ENCODE data around the gene SAG. TPM values are rescaled to one million over a fixed set of nuclear protein-coding genes. Genes with fewer than 3 reads are reported as not detected.

SAG gene
- total and polyA plus RNA-seq, 2 donors (not counting 3 experiments of a cell fraction or from before 2014, with no cell fraction given), result not detected

DNA sequence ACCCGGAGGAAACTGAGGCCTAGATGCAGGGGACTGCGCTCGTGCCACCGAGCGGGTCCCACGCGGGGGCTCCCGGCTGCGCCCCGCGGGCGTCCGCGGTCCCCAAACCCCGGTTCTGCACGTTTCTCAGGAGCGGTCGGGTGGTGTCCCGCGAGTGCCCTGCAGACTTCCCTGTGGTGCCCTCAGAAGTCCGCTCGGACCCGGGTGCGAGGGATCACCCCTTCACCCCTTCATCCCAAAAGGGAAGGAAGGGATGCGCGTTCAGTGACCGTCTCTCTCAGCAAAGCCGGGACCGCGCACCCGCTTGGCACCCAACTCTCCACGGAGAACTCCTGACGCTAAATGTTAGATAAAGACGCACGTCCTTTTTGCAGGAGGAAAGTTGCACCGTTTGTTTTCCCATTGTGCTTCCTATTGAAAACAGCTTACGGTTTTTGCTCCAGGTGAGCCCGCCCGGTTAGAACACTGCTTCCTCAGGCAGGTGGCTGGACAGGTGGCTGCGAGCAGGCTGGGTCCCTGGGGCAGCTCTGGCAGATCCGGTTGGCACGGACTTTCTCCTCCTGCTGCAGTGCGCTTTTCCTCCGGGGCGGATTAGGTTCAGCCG lies 47.5 kb downstream of the SAG start:
- peaks cover 10% of the 10 kb centered on the region for H3K79me2 ChIP-seq (ENCODE audit: control insufficient read depth, insufficient read depth, low read length)
- TF ChIP-seq POLR2AphosphoS5 (IDR thresholded peaks at IDR 0.05; ENCODE audit: insufficient read depth, low read depth, low read length) (no peak), MAX (IDR thresholded peaks at IDR 0.05; ENCODE audit: insufficient read depth, insufficient read length) (no peak), EZH2 (IDR thresholded peaks at IDR 0.05; ENCODE audit: borderline replicate concordance, low read depth, low read length, severe bottlenecking) (no peak), MYC (IDR thresholded peaks at IDR 0.05; ENCODE audit: low read depth, low read length) (no peak), GATA2 (IDR thresholded peaks at IDR 0.05; ENCODE audit: insufficient read depth, insufficient read length, low read depth, low read length) (no peak)
- ChIA-PET CTCF (interaction anchor here (0.9 to 1.3 kb wide), 2 partner anchors 9 to 88 kb away, joined by 3 to 4 read pairs; no protein-coding TSS in a partner anchor), POLR2A (no interaction called here)
- DNase-seq (ENCODE audit: low read depth, low spot score), result peak; percentile 19
- no peaks in the 10 kb centered on the region for H3K27me3 ChIP-seq (ENCODE audit: control insufficient read depth in 2 of 2, insufficient read depth in 2 of 2, low read length in 2 of 2)
- FAIRE-seq, result peak; percentile 24
- dilution Hi-C loops (cut with MboI; ENCODE audit: extremely low pct_ligation_motif_present, low sequenced_read_pairs), result no loop called here
- BruUV-seq (replicated peaks), result no TSS peak
- no peaks in the 10 kb centered on the region for H3K9me3 ChIP-seq (replicated peaks; ENCODE audit: control insufficient read depth, insufficient read depth, low read length)
- peak overlapping the region; percentile 83 for H3K4me2 ChIP-seq (ENCODE audit: insufficient read depth, low read length)
- no peaks in the 10 kb centered on the region for H4K20me1 ChIP-seq (replicated peaks; ENCODE audit: control insufficient read depth, extremely low read depth, insufficient read depth, low read length)
- intact Hi-C loops (cut with micrococcal nuclease), result loop anchor here (10.0 kb wide), 1 partner anchor 500 kb away; the partner anchor contains the start of gene HJURP
- H3K4me3 ChIP-seq (replicated peaks in 1 of 3; ENCODE audit: insufficient read depth in 1 of 3, low read depth in 1 of 3, low read length in 3 of 3), result peak overlapping the region; percentile 40 to 78 (median 43)
- no peak overlapping the region for H3K27ac ChIP-seq (ENCODE audit: insufficient read depth, low read depth, low read length)
- H3K36me3 ChIP-seq (ENCODE audit: control insufficient read depth in 2 of 2, extremely low read depth in 1 of 2, insufficient read depth in 2 of 2, low read length in 2 of 2), result no peaks in the 10 kb centered on the region
- peak overlapping the region; percentile 40 for H3K9ac ChIP-seq (replicated peaks; ENCODE audit: extremely low read depth, insufficient read depth, low read length)
- peak overlapping the region; percentile 4 for H2AFZ ChIP-seq (ENCODE audit: low read depth, low read length)
- H3K9me1 ChIP-seq (replicated peaks; ENCODE audit: control insufficient read depth, extremely low read depth, insufficient read depth, low read length), result no peaks in the 10 kb centered on the region
- H3K4me1 ChIP-seq (ENCODE audit: control insufficient read depth, extremely low read depth, insufficient read depth, low read length), result peaks cover 23% of the 10 kb centered on the region

DNA sequence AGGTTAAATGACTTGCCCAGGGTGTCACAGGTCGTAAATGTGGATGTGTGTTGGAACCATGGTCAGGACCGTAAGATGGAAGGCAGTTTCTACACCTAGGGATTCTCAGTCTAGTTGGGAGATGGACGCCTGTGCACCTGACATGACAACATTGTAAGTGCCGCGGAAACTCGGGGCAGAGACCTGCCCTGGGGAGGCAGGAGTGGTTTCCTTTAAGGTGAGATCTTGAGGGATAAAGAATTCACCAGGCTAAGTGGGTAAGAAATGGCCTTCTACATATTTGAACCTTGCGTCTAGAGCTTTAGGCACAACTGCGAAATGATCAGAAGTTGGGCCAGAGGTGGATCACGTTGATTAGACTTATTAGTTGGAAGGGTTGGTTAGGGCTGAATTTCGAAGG lies 48.3 kb downstream of the SAG start:
- FAIRE-seq, result no peak
- no peak for TF ChIP-seq EZH2 (IDR thresholded peaks at IDR 0.05; ENCODE audit: borderline replicate concordance, low read depth, low read length, severe bottlenecking)
- no peak for TF ChIP-seq POLR2A (IDR thresholded peaks at IDR 0.05; ENCODE audit: low read depth, low read length)
- TF ChIP-seq POLR2AphosphoS5 (IDR thresholded peaks at IDR 0.05; ENCODE audit: insufficient read depth, low read depth, low read length), result no peak
- no peak for TF ChIP-seq FOS (IDR thresholded peaks at IDR 0.05; ENCODE audit: borderline replicate concordance, insufficient read depth, low read length)
- TF ChIP-seq JUN (IDR thresholded peaks at IDR 0.05; ENCODE audit: borderline replicate concordance, insufficient read depth, insufficient read length, low read depth), result no peak
- TF ChIP-seq GATA2 (IDR thresholded peaks at IDR 0.05; ENCODE audit: insufficient read depth, insufficient read length, low read depth, low read length), result no peak
- TF ChIP-seq MYC (IDR thresholded peaks at IDR 0.05; ENCODE audit: low read depth, low read length), result no peak
- TF ChIP-seq, protein P1, sequence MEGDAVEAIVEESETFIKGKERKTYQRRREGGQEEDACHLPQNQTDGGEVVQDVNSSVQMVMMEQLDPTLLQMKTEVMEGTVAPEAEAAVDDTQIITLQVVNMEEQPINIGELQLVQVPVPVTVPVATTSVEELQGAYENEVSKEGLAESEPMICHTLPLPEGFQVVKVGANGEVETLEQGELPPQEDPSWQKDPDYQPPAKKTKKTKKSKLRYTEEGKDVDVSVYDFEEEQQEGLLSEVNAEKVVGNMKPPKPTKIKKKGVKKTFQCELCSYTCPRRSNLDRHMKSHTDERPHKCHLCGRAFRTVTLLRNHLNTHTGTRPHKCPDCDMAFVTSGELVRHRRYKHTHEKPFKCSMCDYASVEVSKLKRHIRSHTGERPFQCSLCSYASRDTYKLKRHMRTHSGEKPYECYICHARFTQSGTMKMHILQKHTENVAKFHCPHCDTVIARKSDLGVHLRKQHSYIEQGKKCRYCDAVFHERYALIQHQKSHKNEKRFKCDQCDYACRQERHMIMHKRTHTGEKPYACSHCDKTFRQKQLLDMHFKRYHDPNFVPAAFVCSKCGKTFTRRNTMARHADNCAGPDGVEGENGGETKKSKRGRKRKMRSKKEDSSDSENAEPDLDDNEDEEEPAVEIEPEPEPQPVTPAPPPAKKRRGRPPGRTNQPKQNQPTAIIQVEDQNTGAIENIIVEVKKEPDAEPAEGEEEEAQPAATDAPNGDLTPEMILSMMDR (IDR thresholded peaks at IDR 0.05; ENCODE audit: extremely low read depth in 1 of 2, insufficient read depth in 1 of 2, low read depth in 1 of 2, low read length in 2 of 2), result no peak
- no peak for TF ChIP-seq MAX (IDR thresholded peaks at IDR 0.05; ENCODE audit: insufficient read depth, insufficient read length)
- DNase-seq (ENCODE audit: low read depth, low spot score), result no peak
- H3K9me1 ChIP-seq (replicated peaks; ENCODE audit: control insufficient read depth, extremely low read depth, insufficient read depth, low read length), result no peaks in the 10 kb centered on the region
- no peaks in the 10 kb centered on the region for H3K27me3 ChIP-seq (ENCODE audit: control insufficient read depth in 2 of 2, insufficient read depth in 2 of 2, low read length in 2 of 2)
- ChIA-PET CTCF (interaction anchor here (2.5 kb wide), 1 partner anchor 87 kb away, joined by 17 read pairs; no protein-coding TSS in a partner anchor), POLR2A (no interaction called here)
- H2AFZ ChIP-seq (ENCODE audit: low read depth, low read length), result no peak overlapping the region
- intact Hi-C loops (cut with micrococcal nuclease), result loop anchor here (1.0 to 10.0 kb wide), 2 partner anchors 87 to 499 kb away; partner anchors contain the start of gene HJURP
- H3K36me3 ChIP-seq (ENCODE audit: control insufficient read depth in 2 of 2, extremely low read depth in 1 of 2, insufficient read depth in 2 of 2, low read length in 2 of 2), result no peaks in the 10 kb centered on the region
- no peaks in the 10 kb centered on the region for H3K9me3 ChIP-seq (replicated peaks; ENCODE audit: control insufficient read depth, insufficient read depth, low read length)
- no peak overlapping the region for H3K9ac ChIP-seq (replicated peaks; ENCODE audit: extremely low read depth, insufficient read depth, low read length)
- H4K20me1 ChIP-seq (replicated peaks; ENCODE audit: control insufficient read depth, extremely low read depth, insufficient read depth, low read length), result no peaks in the 10 kb centered on the region
- H3K4me3 ChIP-seq (replicated peaks in 1 of 3; ENCODE audit: insufficient read depth in 1 of 3, low read depth in 1 of 3, low read length in 3 of 3), result no peak overlapping the region
- peaks cover 10% of the 10 kb centered on the region for H3K79me2 ChIP-seq (ENCODE audit: control insufficient read depth, insufficient read depth, low read length)
- BruUV-seq (replicated peaks), result TSS peak; percentile 26
- dilution Hi-C loops (cut with MboI; ENCODE audit: extremely low pct_ligation_motif_present, low sequenced_read_pairs), result no loop called here
- H3K4me2 ChIP-seq (ENCODE audit: insufficient read depth, low read length), result no peak overlapping the region
- H3K4me1 ChIP-seq (ENCODE audit: control insufficient read depth, extremely low read depth, insufficient read depth, low read length), result peaks cover 18% of the 10 kb centered on the region
- H3K27ac ChIP-seq (ENCODE audit: insufficient read depth, low read depth, low read length), result no peak overlapping the region
